Stomach smooth muscle (tissue), 2 donors: ENCODE data around the gene NEUROD2.

ENCODE experiments used
- H3K27ac ChIP-seq: one replicate; pipeline ENCODE4 v1.7.0; 2013; ENCODE audit warnings: mild to moderate bottlenecking, low read length, inconsistent platforms
- H3K27me3 ChIP-seq, 2 donors: one replicate each; pipeline ENCODE4 v1.7.0; 2013; ENCODE audit warnings: low read length in 2 of 2; ENCODE audit not compliant: insufficient read depth in 2 of 2, control insufficient read depth in 1 of 2
- H3K36me3 ChIP-seq, 2 donors: one replicate each; pipeline ENCODE4 v1.7.0; 2013; ENCODE audit warnings: low read length in 2 of 2; ENCODE audit not compliant: control insufficient read depth in 2 of 2, insufficient read depth in 2 of 2
- H3K4me1 ChIP-seq: one replicate; pipeline ENCODE4 v1.7.0; 2013; ENCODE audit warnings: low read length; ENCODE audit not compliant: control insufficient read depth, insufficient read depth
- H3K4me3 ChIP-seq, 2 donors: one replicate each; pipeline ENCODE4 v1.7.0; 2013; ENCODE audit warnings: low read length in 2 of 2
- H3K9ac ChIP-seq, 2 donors: one replicate each; pipeline ENCODE4 v1.7.0; 2013; ENCODE audit warnings: low read length in 2 of 2, mild to moderate bottlenecking in 1 of 2
- H3K9me3 ChIP-seq, 2 donors: one replicate each; pipeline ENCODE4 v1.7.0; 2013; ENCODE audit warnings: low read length in 2 of 2; ENCODE audit not compliant: control insufficient read depth in 2 of 2
- donor health status: healthy.
- donor health status: Pancreatic carcinoma.

Gene NEUROD2

DNA sequence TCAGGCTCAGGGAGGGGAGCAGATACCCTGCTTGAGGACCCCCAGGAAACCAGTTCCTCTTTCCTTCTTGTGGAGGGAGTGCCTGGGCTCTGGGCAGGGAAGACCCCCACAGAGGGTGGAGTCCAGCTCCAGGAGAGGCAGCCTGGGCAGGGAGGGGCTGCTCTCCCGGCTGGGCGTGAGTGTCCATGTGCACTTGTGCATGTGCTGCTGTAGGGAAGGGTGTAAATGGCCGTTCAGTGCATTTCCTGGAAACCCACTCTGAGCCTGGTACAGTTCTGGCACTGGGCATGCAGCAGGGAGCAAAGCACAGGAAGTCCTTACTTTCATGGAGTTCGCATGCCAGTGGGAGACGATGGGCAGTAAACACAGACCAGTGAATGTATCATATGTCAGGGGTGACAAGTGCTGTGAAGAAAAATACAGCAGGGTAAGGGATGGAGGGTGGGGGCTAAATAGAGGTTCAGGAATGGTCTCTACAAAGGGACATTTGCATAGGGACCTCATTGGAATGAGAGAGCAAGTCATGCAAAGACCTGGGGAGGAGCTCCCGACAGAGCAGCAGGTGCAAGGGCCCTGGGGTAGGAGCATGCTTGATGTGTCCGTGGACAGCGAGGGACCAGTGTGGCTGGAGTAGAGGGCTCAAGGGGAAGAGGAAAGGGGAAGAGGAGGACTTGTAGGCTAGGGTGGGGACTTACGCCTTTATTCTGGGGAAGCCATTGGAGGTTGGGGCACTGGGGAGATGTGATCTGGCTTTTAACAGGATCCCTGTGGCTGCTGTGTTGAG is 34.8 kb upstream of the NEUROD2 start:
- H3K27me3 ChIP-seq = no peaks in the 10 kb centered on the region
- no peaks in the 10 kb centered on the region for H3K36me3 ChIP-seq
- no peaks in the 10 kb centered on the region for H3K9me3 ChIP-seq
- H3K9ac ChIP-seq = no peak overlapping the region
- H3K4me1 ChIP-seq = peaks cover 21% of the 10 kb centered on the region
- H3K27ac ChIP-seq = no peak overlapping the region
- no peak overlapping the region for H3K4me3 ChIP-seq

DNA sequence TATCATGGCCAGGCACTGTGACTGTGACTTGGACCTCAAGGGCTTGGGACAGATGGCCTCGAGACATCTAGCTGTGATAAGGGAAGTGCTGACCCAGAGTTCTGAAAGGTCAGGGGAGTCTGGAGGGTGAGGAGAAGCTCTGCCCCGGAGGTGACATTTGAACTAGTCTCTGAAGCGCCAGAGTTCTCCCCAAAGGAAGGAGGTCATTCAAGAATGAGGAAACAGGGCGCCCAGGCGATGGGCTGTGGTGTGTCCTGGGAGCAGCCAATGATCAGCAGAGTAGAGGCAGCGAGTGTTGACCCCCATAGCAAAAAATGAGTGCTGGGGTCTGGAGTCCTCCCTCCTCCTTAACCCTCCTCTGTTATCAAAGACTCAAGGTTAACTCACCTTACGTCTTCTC is 34.2 kb upstream of the NEUROD2 start:
- no peak overlapping the region for H3K9ac ChIP-seq
- H3K4me3 ChIP-seq = no peak overlapping the region
- H3K9me3 ChIP-seq = no peaks in the 10 kb centered on the region
- H3K4me1 ChIP-seq = peaks cover 21% of the 10 kb centered on the region
- H3K36me3 ChIP-seq = no peaks in the 10 kb centered on the region
- no peaks in the 10 kb centered on the region for H3K27me3 ChIP-seq
- no peak overlapping the region for H3K27ac ChIP-seq

DNA sequence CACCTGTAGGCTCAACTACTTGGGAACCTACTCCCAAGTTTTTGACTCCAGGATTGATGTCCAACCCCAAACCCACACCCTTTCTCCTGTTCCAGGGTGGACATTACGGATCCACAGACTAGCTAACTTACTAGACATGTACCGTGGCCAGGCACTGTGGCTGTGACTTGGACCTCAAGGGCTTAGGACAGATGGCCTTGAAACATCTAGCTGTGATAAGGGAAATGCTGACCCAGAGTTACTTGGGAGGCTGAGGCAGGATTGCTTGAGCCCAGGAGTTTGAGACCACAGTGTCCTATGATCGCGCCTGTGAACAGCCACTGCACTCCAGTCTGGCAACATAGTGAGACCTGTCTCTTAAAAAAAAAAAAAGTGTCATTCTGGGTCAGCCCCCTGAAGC is 33.4 kb upstream of the NEUROD2 start:
- Histone ChIP-seq H3K9ac (no peak overlapping the region), H3K36me3 (no peaks in the 10 kb centered on the region), H3K27me3 (no peaks in the 10 kb centered on the region), H3K4me3 (no peak overlapping the region), H3K27ac (no peak overlapping the region), H3K9me3 (no peaks in the 10 kb centered on the region), H3K4me1 (peaks cover 28% of the 10 kb centered on the region)

DNA sequence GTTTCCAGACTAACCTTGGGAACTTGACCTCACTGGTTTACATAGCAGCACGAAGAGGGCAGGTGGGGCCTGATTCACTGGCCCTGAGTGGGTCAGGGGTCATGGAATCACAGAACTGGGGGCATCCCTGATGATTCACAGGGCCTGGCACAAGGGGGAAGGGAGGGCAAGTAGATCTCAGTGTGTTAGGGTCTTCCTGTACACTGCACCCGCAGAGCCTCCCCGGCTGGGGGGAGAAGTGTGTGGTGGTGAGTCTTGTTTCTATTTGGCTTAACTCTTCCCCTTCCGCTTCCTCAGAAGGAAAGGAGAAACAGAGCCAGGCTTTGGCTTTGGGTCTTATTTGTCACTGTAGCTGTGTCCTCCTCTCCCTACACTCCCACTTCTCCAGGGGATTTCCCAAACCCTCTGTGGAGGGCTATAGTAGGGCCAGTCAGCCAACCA is 32.9 kb upstream of the NEUROD2 start:
- Histone ChIP-seq H3K9me3 (no peaks in the 10 kb centered on the region), H3K4me3 (no peak overlapping the region), H3K27me3 (no peaks in the 10 kb centered on the region), H3K36me3 (no peaks in the 10 kb centered on the region), H3K27ac (no peak overlapping the region), H3K9ac (no peak overlapping the region), H3K4me1 (peaks cover 32% of the 10 kb centered on the region)

DNA sequence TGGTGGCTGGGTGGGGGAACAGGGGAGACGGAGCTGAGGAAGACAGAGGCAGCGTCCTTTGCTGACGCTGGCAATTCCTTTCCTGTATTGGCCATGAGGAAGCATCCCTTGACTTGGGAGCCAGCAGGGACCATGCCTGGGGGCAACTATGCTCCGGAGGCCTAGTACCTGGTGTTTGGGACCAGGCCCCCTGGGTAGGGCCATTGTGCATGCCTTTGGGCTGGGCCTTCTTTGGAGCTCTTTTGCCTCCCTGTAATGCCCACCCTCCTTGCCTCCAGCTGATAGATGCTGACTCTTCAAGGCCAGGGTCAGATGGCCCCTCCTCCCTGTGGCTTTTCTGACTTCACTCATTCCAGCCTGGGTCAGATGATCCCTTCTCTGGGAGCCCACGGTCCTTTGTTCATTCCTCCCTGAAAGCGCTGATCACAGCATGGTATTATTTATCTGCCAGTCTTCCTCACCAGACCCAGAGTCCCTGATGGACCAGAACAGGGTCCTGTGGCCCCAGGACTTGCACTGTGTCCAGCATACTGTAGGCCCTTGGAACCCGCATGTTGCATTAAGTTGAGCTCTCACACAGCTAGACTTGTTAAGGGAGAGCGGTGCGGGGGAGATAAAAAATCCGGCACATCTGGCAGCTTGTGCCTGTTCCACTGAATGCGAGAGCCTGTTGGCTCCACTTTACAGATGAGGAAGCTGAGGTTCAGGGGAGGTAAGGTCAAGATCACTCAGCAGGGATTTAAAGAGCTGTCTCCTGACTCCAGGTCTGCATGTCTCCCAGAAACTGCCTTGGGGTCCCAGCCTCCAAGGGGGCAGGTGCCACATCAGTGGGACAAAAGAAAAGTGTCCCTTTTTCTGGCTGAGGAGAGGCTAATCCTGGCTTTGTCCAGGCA is 32.1 kb upstream of the NEUROD2 start:
- Histone ChIP-seq H3K27me3 (no peaks in the 10 kb centered on the region), H3K4me1 (peaks cover 34% of the 10 kb centered on the region), H3K36me3 (no peaks in the 10 kb centered on the region), H3K27ac (no peak overlapping the region), H3K9me3 (no peaks in the 10 kb centered on the region), H3K9ac (no peak overlapping the region), H3K4me3 (no peak overlapping the region)

DNA sequence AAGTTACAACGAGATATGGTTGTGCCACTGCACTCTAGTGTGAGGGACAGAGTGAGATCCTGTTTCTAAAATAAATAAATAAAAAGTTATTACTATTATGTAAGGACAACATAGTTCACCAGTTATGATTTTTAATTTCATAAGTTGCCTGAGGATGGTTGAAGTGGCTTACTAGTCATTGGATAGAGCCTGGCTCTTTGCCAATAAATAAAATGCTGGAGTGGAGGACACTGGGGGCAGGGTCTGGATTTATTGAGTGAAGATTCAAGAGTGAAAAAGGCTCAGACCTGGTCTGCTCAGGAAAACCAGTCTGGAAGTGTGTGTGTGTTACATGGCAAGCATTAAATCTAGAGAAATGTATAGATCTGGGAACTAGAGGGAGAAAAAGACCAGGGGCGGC is 31.3 kb upstream of the NEUROD2 start:
- H3K36me3 ChIP-seq = no peaks in the 10 kb centered on the region
- H3K4me1 ChIP-seq = peaks cover 40% of the 10 kb centered on the region

DNA sequence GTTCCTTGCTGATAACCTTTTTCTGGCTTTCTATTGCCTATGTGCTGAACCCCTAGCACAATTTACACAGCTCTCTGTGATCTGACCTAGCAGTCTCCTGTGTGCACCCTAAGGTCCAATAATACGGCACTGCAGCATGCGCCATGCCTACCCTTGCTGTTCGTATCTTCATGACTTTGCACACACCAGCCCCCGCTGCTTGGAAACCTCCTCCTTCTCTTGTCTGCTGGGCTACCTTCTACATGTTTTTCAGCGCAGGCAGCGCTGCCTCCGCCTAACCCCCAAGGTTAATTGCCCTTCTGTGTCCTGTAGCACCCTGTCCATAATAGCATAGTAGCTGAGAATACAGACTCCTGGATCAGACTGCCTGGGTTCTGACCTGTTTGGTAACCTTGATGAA is 30.6 kb upstream of the NEUROD2 start:
- peak overlapping the region; percentile 81 to 97 for H3K4me3 ChIP-seq

More for the DNA sequence above, 31.3 kb upstream of the NEUROD2 start:
- Histone ChIP-seq H3K27ac (no peak overlapping the region), H3K4me3 (no peak overlapping the region), H3K27me3 (no peaks in the 10 kb centered on the region), H3K9me3 (no peaks in the 10 kb centered on the region), H3K9ac (no peak overlapping the region)

DNA sequence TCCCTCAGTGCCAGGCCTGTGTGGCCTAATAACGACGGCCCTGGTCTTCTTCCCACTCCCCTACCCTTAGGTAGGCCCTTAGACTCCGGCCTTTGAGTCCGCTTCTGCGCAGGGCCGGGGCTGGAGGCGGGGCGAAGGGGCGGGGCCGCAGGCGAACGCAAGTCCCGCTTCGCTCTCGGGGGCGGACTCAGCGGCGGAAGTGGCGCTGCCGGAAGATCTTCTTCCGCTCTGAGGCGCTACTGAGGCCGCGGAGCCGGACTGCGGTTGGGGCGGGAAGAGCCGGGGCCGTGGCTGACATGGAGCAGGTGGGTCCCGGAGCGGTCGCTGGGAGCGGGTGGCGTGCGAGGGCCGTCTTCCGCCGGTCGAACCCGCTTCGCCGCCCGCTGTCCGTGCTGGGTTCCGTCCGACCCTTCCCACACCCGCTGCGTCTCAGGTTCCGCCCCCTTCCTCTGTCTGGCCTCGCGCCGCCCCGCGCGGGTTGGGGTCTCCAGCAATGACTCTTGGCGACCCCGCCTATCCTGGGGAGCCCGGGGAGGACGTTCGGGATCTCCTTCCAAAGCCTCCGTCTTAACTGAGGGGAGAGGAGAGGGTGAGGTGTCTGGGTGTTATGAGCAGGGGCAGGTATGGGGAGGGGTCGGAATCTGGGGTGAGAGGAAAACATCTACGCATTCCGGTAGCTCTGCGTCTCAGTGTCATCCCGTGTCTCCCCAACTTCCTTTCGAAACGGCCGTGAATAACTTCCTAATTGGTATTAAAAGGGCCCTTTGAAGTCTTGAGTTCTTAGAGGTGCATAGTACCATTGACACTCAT is 29.4 kb upstream of the NEUROD2 start, which contains the start of gene STARD3:
Gene STARD3, plus strand, starts transcription at position 218 of the 810 bp plus-strand sequence. CDS start 16,388 bp downstream, outside the sequence.
- Histone ChIP-seq H3K27ac (peak within 1 kb of the TSS; percentile 77), H3K27me3 (peaks cover 0 to 1% of the 10 kb centered on the region in 2 donors), H3K4me1 (peaks cover 46% of the 10 kb centered on the region), H3K4me3 (peak within 1 kb of the TSS; percentile 81 to 97), H3K9me3 (no peaks in the 10 kb centered on the region), H3K9ac (peak within 1 kb of the TSS; percentile 99), H3K36me3 (no peaks in the 10 kb centered on the region)

More for the DNA sequence above, 30.6 kb upstream of the NEUROD2 start:
- Histone ChIP-seq H3K9ac (peak overlapping the region in 1 of 2 donors; percentile 99), H3K4me1 (peaks cover 46% of the 10 kb centered on the region), H3K36me3 (no peaks in the 10 kb centered on the region), H3K27ac (no peak overlapping the region), H3K9me3 (no peaks in the 10 kb centered on the region), H3K27me3 (no peaks in the 10 kb centered on the region)

DNA sequence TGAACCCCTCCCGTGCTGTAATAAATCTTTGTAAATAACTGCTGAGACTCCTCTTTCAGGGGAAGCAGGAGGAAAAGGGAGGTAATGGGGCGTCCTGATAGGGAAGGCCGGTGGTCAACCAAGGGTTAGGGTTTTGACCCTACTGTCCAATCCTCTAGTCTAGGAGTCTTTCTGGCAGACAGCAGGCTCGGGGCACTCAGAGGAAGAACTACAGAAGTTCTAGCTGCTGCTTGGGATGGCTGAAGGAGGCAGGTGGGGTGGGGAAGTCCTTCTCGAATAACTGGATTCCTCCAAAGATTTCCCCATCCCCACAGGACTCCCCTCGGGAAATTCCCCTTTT is 28.8 kb upstream of the NEUROD2 start:
- peak overlapping the region; percentile 99 for H3K9ac ChIP-seq
- no peaks in the 10 kb centered on the region for H3K36me3 ChIP-seq
- H3K27ac ChIP-seq = peak overlapping the region; percentile 77
- H3K9me3 ChIP-seq = no peaks in the 10 kb centered on the region
- peaks cover 46% of the 10 kb centered on the region for H3K4me1 ChIP-seq
- peak overlapping the region; percentile 81 to 97 for H3K4me3 ChIP-seq
- peaks cover 0 to 6% of the 10 kb centered on the region in 2 donors for H3K27me3 ChIP-seq

DNA sequence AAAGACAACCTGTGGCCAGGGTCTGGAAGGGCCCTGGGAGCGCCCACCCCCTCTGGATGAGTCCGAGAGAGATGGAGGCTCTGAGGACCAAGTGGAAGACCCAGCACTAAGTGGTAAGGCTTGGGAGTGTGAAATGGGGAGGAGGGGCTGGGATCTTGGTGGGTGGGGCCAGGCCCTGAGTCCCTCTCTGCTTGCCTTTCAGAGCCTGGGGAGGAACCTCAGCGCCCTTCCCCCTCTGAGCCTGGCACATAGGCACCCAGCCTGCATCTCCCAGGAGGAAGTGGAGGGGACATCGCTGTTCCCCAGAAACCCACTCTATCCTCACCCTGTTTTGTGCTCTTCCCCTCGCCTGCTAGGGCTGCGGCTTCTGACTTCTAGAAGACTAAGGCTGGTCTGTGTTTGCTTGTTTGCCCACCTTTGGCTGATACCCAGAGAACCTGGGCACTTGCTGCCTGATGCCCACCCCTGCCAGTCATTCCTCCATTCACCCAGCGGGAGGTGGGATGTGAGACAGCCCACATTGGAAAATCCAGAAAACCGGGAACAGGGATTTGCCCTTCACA is 28.0 kb upstream of the NEUROD2 start:
- H3K9me3 ChIP-seq = no peaks in the 10 kb centered on the region
- H3K36me3 ChIP-seq = no peaks in the 10 kb centered on the region
- H3K4me3 ChIP-seq = peak overlapping the region in 1 of 2 donors; percentile 97
- H3K27ac ChIP-seq = no peak overlapping the region
- peaks cover 40% of the 10 kb centered on the region for H3K4me1 ChIP-seq
- peak overlapping the region in 1 of 2 donors; percentile 99 for H3K9ac ChIP-seq
- H3K27me3 ChIP-seq = peaks cover 0 to 6% of the 10 kb centered on the region in 2 donors
